ENCODE measurements around the gene DNAJC12.

DNAJC12 gene

DNA sequence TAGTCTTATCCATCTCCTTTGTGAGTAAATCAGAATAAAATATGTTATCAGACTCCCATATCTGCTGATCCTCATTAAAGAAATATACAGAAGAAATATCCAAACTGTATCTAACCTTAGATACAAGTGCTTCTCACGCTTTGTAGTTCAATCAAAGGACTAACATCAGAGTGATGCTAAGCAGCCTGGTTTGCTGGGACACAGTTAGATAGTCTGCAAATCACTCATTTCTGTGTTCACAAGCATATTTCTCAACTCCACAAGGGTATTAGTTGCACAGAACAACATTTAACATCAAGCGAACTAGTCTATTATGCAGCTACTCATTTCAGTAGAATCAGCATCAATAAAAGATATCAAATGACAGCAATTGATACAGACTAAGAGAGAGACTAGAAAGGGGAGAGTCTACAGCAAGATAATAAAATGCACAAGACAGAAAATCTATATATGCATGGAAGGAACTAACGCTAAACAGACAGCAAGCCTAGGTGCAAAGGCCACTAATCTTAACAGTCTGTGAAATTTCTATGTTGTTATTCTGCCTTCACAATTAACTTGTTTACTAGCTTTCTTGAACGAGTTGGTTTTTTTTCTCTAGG lies 30.0 kb downstream of the DNAJC12 start:
- CTCF ChIA-PET, result no interaction called here
- H3K9me3 ChIP-seq (ENCODE audit: control extremely low read depth in 1 of 5, control insufficient read depth in 4 of 5, insufficient read depth in 2 of 5, low read depth in 1 of 5, low read length in 4 of 5), result peaks cover 0 to 2% (median 0%) of the 10 kb centered on the region in 5 experiments
- WGBS (ENCODE audit: insufficient coverage), result 71% methylated on average over 2 of the region's 4 CpGs
- peaks cover 0 to 4% (median 3%) of the 10 kb centered on the region in 4 experiments for H3K36me3 ChIP-seq (ENCODE audit: control insufficient read depth in 4 of 4, insufficient read depth in 4 of 4, low read length in 3 of 4)
- POLR2A ChIA-PET, result no interaction called here
- no peaks in the 10 kb centered on the region for H3K4me1 ChIP-seq (ENCODE audit: control extremely low read depth in 1 of 4, control insufficient read depth in 4 of 4, insufficient read depth in 4 of 4, low read length in 3 of 4)
- H3K4me3 ChIP-seq (ENCODE audit: control insufficient read depth in 1 of 7, extremely low read depth in 1 of 7, insufficient read depth in 4 of 7, low read depth in 2 of 7, low read length in 6 of 7), result no peak overlapping the region
- DNase-seq, result no peak
- H3K27ac ChIP-seq (ENCODE audit: insufficient read depth in 1 of 2, low read depth in 1 of 2, low read length in 2 of 2, poor library complexity in 1 of 2, severe bottlenecking in 2 of 2), result no peak overlapping the region
- no peaks in the 10 kb centered on the region for H3K27me3 ChIP-seq (replicated peaks in 2 of 5; ENCODE audit: control insufficient read depth in 4 of 5, insufficient read depth in 5 of 5, low read length in 4 of 5)

- DNase-seq, result no peak
- Histone ChIP-seq H3K27ac (ENCODE audit: insufficient read depth in 1 of 2, low read depth in 1 of 2, low read length in 2 of 2, poor library complexity in 1 of 2, severe bottlenecking in 2 of 2) (no peak overlapping the region), H3K4me1 (ENCODE audit: control extremely low read depth in 1 of 4, control insufficient read depth in 4 of 4, insufficient read depth in 4 of 4, low read length in 3 of 4) (no peaks in the 10 kb centered on the region), H3K9me3 (ENCODE audit: control extremely low read depth in 1 of 5, control insufficient read depth in 4 of 5, insufficient read depth in 2 of 5, low read depth in 1 of 5, low read length in 4 of 5) (no peaks in the 10 kb centered on the region), H3K4me3 (ENCODE audit: control insufficient read depth in 1 of 7, extremely low read depth in 1 of 7, insufficient read depth in 4 of 7, low read depth in 2 of 7, low read length in 6 of 7) (no peak overlapping the region), H3K27me3 (replicated peaks in 2 of 5; ENCODE audit: control insufficient read depth in 4 of 5, insufficient read depth in 5 of 5, low read length in 4 of 5) (no peaks in the 10 kb centered on the region), H3K36me3 (ENCODE audit: control insufficient read depth in 4 of 4, insufficient read depth in 4 of 4, low read length in 3 of 4) (peaks cover 0 to 3% (median 1%) of the 10 kb centered on the region in 4 experiments)
- POLR2A ChIA-PET, result no interaction called here
- CTCF ChIA-PET, result no interaction called here
Observed at GRCh38 chr10:67804395-67804678, 33.7 kb downstream of the DNAJC12 start.

DNA sequence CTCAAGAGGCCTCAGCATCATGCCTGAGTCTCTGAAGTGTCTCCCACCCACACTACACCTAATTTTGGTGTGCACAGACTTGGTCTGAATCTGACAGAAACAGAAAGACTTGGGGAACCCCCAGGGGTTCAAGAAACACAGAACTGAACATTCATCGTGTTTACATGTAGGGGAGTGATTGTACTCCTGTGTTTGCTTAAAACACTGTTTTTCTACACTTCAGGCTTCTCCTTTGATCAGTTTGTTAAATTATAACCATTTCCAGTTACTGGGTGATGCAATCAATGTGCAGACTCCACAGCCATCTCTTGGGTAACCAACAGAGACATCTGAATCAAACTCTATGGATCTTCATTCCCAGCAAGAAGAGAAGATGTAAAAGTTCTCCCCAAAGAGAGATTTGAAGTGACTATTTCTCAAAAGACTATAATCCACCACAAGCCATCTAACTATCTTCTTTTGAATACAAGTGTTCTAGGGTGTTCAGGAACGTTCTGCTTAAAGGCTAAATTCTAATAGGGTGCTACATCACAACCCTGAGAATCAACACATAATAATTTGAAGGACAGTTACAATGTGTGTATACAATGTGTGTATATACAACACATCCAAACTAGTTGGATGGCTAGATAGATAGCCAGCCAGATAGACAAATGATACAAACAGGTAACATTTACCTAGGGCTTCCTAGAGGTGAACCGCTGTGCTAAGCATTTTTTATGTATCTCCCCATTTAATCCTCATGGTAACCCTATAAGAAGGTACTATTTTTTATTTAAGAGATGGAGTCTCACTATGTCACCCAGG lies 34.2 kb downstream of the DNAJC12 start:
- Histone ChIP-seq H3K36me3 (ENCODE audit: control insufficient read depth in 4 of 4, insufficient read depth in 4 of 4, low read length in 3 of 4) (peaks cover 0 to 3% (median 1%) of the 10 kb centered on the region in 4 experiments), H3K4me1 (ENCODE audit: control extremely low read depth in 1 of 4, control insufficient read depth in 4 of 4, insufficient read depth in 4 of 4, low read length in 3 of 4) (no peaks in the 10 kb centered on the region), H3K27ac (ENCODE audit: insufficient read depth in 1 of 2, low read depth in 1 of 2, low read length in 2 of 2, poor library complexity in 1 of 2, severe bottlenecking in 2 of 2) (no peak overlapping the region), H3K27me3 (replicated peaks in 2 of 5; ENCODE audit: control insufficient read depth in 4 of 5, insufficient read depth in 5 of 5, low read length in 4 of 5) (no peaks in the 10 kb centered on the region), H3K9me3 (ENCODE audit: control extremely low read depth in 1 of 5, control insufficient read depth in 4 of 5, insufficient read depth in 2 of 5, low read depth in 1 of 5, low read length in 4 of 5) (no peaks in the 10 kb centered on the region), H3K4me3 (ENCODE audit: control insufficient read depth in 1 of 7, extremely low read depth in 1 of 7, insufficient read depth in 4 of 7, low read depth in 2 of 7, low read length in 6 of 7) (no peak overlapping the region)
- no CpG with 5 or more reads among the region's 3 CpGs for WGBS (ENCODE audit: insufficient coverage)
- DNase-seq, result no peak
- CTCF ChIA-PET, result no interaction called here
- POLR2A ChIA-PET, result no interaction called here

GRCh38 chr10:67802767-67803538 lies 35.0 kb downstream of the DNAJC12 start:
- ChIA-PET CTCF (interaction anchor here (0.7 kb wide), 1 partner anchor 409 kb away, joined by 3 read pairs; no protein-coding TSS in a partner anchor), POLR2A (interaction anchor here (0.6 kb wide), 1 partner anchor 91 kb away, joined by 3 read pairs; no protein-coding TSS in a partner anchor)
- 100% methylated on average over 1 of the region's 10 CpGs for WGBS (ENCODE audit: insufficient coverage)
- H3K4me1 ChIP-seq (ENCODE audit: control extremely low read depth in 1 of 4, control insufficient read depth in 4 of 4, insufficient read depth in 4 of 4, low read length in 3 of 4), result no peaks in the 10 kb centered on the region
- H3K4me3 ChIP-seq (ENCODE audit: control insufficient read depth in 1 of 7, extremely low read depth in 1 of 7, insufficient read depth in 4 of 7, low read depth in 2 of 7, low read length in 6 of 7), result no peak overlapping the region
- H3K27me3 ChIP-seq (replicated peaks in 2 of 5; ENCODE audit: control insufficient read depth in 4 of 5, insufficient read depth in 5 of 5, low read length in 4 of 5), result no peaks in the 10 kb centered on the region
- H3K36me3 ChIP-seq (ENCODE audit: control insufficient read depth in 4 of 4, insufficient read depth in 4 of 4, low read length in 3 of 4), result peaks cover 0 to 3% (median 1%) of the 10 kb centered on the region in 4 experiments
- no peak overlapping the region for H3K27ac ChIP-seq (ENCODE audit: insufficient read depth in 1 of 2, low read depth in 1 of 2, low read length in 2 of 2, poor library complexity in 1 of 2, severe bottlenecking in 2 of 2)
- no peak for DNase-seq
- no peaks in the 10 kb centered on the region for H3K9me3 ChIP-seq (ENCODE audit: control extremely low read depth in 1 of 5, control insufficient read depth in 4 of 5, insufficient read depth in 2 of 5, low read depth in 1 of 5, low read length in 4 of 5)

DNA sequence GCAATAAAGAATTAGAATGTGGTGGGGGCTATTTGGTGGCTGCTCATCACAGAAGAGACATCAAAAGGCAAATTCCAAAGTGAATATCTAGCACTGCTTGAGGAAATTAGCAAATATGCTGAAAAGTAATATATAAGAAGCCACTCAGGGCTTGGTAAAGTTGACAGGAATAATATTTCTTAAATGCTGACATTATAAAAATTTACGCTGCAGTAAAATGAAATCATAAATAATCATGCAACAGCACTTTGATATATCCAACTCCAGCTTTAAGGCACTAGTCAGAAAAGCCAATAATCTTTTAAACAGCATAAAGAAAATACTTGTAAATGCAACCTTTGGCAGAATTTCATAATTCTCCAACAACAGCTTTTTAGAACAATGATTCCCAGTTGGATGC lies 36.9 kb downstream of the DNAJC12 start:
- Histone ChIP-seq H3K9me3 (ENCODE audit: control extremely low read depth in 1 of 5, control insufficient read depth in 4 of 5, insufficient read depth in 2 of 5, low read depth in 1 of 5, low read length in 4 of 5) (no peaks in the 10 kb centered on the region), H3K4me3 (ENCODE audit: control insufficient read depth in 1 of 7, extremely low read depth in 1 of 7, insufficient read depth in 4 of 7, low read depth in 2 of 7, low read length in 6 of 7) (no peak overlapping the region), H3K4me1 (ENCODE audit: control extremely low read depth in 1 of 4, control insufficient read depth in 4 of 4, insufficient read depth in 4 of 4, low read length in 3 of 4) (no peaks in the 10 kb centered on the region), H3K36me3 (ENCODE audit: control insufficient read depth in 4 of 4, insufficient read depth in 4 of 4, low read length in 3 of 4) (peaks cover 0 to 3% (median 1%) of the 10 kb centered on the region in 4 experiments), H3K27ac (ENCODE audit: insufficient read depth in 1 of 2, low read depth in 1 of 2, low read length in 2 of 2, poor library complexity in 1 of 2, severe bottlenecking in 2 of 2) (no peak overlapping the region), H3K27me3 (replicated peaks in 2 of 5; ENCODE audit: control insufficient read depth in 4 of 5, insufficient read depth in 5 of 5, low read length in 4 of 5) (no peaks in the 10 kb centered on the region)
- DNase-seq, result no peak
- WGBS (ENCODE audit: insufficient coverage), result no CpG with 5 or more reads among the region's 1 CpG
- POLR2A ChIA-PET, result no interaction called here
- CTCF ChIA-PET, result no interaction called here

GRCh38 chr10:67794909-67795460 lies 43.0 kb downstream of the DNAJC12 start:
- no peak overlapping the region for H3K27ac ChIP-seq (ENCODE audit: insufficient read depth in 1 of 2, low read depth in 1 of 2, low read length in 2 of 2, poor library complexity in 1 of 2, severe bottlenecking in 2 of 2)
- H3K9me3 ChIP-seq (ENCODE audit: control extremely low read depth in 1 of 5, control insufficient read depth in 4 of 5, insufficient read depth in 2 of 5, low read depth in 1 of 5, low read length in 4 of 5), result no peaks in the 10 kb centered on the region
- H3K4me1 ChIP-seq (ENCODE audit: control extremely low read depth in 1 of 4, control insufficient read depth in 4 of 4, insufficient read depth in 4 of 4, low read length in 3 of 4), result no peaks in the 10 kb centered on the region
- no peak overlapping the region for H3K4me3 ChIP-seq (ENCODE audit: control insufficient read depth in 1 of 7, extremely low read depth in 1 of 7, insufficient read depth in 4 of 7, low read depth in 2 of 7, low read length in 6 of 7)
- H3K36me3 ChIP-seq (ENCODE audit: control insufficient read depth in 4 of 4, insufficient read depth in 4 of 4, low read length in 3 of 4), result no peaks in the 10 kb centered on the region
- POLR2A ChIA-PET, result no interaction called here
- no peaks in the 10 kb centered on the region for H3K27me3 ChIP-seq (replicated peaks in 2 of 5; ENCODE audit: control insufficient read depth in 4 of 5, insufficient read depth in 5 of 5, low read length in 4 of 5)
- WGBS (ENCODE audit: insufficient coverage), result 100% methylated on average over 1 of the region's 3 CpGs
- no peak for DNase-seq
- CTCF ChIA-PET, result interaction anchor here (0.6 to 1.6 kb wide), 4 partner anchors 10 to 393 kb away, joined by 3 to 4 read pairs (median 3); no protein-coding TSS in a partner anchor

Data from common myeloid progenitor, CD34-positive (primary cell).